NCI-H82 (cell line): Measurements from ENCODE around the gene TMEM144.
"Not testable (repeated sequence)": the region's sequence is repeated elsewhere in the genome, so short reads cannot be mapped to it uniquely, and the experiment has no call there.

Source experiments
- DNase-seq: peaks from one replicate; lab custom pipeline; 2025; lab: John Stamatoyannopoulos, UW

The TMEM144 gene

GRCh38 chr4:158192439-158193158 is 17.7 kb upstream of the TMEM144 start:
- no peak for DNase-seq

- DNase-seq, result peak; percentile 56
These were observed 17.0 kb upstream of the TMEM144 start for GRCh38 chr4:158193171-158193749.

- no peak for DNase-seq
These were observed 15.0 kb upstream of the TMEM144 start for GRCh38 chr4:158195297-158195696.

GRCh38 chr4:158197194-158197776 is 13.0 kb upstream of the TMEM144 start:
- no peak for DNase-seq

GRCh38 chr4:158200214-158200613 is 10.1 kb upstream of the TMEM144 start:
- DNase-seq, result no peak

GRCh38 chr4:158201322-158201721 is 9.0 kb upstream of the TMEM144 start:
- DNase-seq, result no peak

GRCh38 chr4:158201876-158202275 is 8.4 kb upstream of the TMEM144 start:
- no peak for DNase-seq

GRCh38 chr4:158202481-158202880 is 7.8 kb upstream of the TMEM144 start:
- DNase-seq, result no peak

- DNase-seq, result no peak
These were observed 6.8 kb upstream of the TMEM144 start for GRCh38 chr4:158203436-158203835.

GRCh38 chr4:158203929-158204328 is 6.4 kb upstream of the TMEM144 start:
- DNase-seq, result no peak

GRCh38 chr4:158208963-158209640 is 1.2 kb upstream of the TMEM144 start:
- no peak for DNase-seq

GRCh38 chr4:158211222-158211621 is 936 bp downstream of the TMEM144 start:
- DNase-seq, result no peak

GRCh38 chr4:158213466-158213865 is 3.2 kb downstream of the TMEM144 start:
- no peak for DNase-seq

- no peak for DNase-seq
These were observed 4.6 kb downstream of the TMEM144 start for GRCh38 chr4:158214856-158215255.

GRCh38 chr4:158217763-158218162 is 7.5 kb downstream of the TMEM144 start:
- no peak for DNase-seq

GRCh38 chr4:158219623-158220022 is 9.3 kb downstream of the TMEM144 start:
- DNase-seq, result no peak

GRCh38 chr4:158224318-158224717 is 14.0 kb downstream of the TMEM144 start:
- not testable (repeated sequence) for DNase-seq

GRCh38 chr4:158224999-158225398 is 14.7 kb downstream of the TMEM144 start:
- not testable (repeated sequence) for DNase-seq

GRCh38 chr4:158227880-158228279 is 17.6 kb downstream of the TMEM144 start:
- not testable (repeated sequence) for DNase-seq

- DNase-seq, result not testable (repeated sequence)
These were observed 18.1 kb downstream of the TMEM144 start for GRCh38 chr4:158228399-158228798.

- no peak for DNase-seq
These were observed 19.5 kb downstream of the TMEM144 start for GRCh38 chr4:158229768-158230167.

GRCh38 chr4:158234671-158235070 is 24.4 kb downstream of the TMEM144 start:
- no peak for DNase-seq
